Lung microvascular endothelial cell (primary cell): ENCODE data around the gene RFTN2. TPM values are rescaled to one million over a fixed set of nuclear protein-coding genes. Genes with fewer than 3 reads are reported as not detected.
"Not testable (repeated sequence)": the region's sequence is repeated elsewhere in the genome, so short reads cannot be mapped to it uniquely, and the experiment has no call there.

Experiments used
- DNase-seq, 2 donors: peaks; one replicate each; pipeline versions ENCODE4 v3.0.0 to v3.0.0-alpha.2; 2010; ENCODE audit warnings: low read depth in 2 of 2
- total RNA-seq: library from RNA; depleted of rRNA; stranded (reverse); fragments of >200 nt; gene quantifications from 2 replicates; pipeline ENCODE4 v1.2.1, GENCODE V29; 2014

Gene RFTN2, protein sequence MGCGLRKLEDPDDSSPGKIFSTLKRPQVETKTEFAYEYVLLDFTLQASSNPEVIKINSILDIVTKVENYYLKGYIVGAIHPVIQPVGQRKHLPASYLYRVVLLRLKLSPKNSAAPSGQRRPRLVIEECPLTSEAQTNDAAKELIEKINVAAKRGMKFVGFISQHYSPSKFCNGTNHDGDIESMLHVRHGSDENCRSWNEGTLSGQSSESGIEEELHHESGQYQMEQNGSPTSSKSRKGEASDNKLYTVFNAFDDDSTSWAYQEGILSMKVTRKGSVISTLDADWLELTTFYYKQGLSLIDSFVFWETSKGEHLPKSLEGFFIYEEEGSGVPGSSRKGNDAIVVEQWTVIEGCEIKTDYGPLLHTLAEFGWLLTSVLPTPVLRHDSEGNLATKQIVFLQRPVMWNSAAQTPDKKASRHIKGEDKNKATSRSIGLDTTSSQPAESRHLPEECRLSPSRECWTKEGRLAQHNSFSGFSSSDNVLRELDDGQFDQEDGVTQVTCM
- 7.8 and 13.3 TPM in 2 replicates for total RNA-seq

DNA sequence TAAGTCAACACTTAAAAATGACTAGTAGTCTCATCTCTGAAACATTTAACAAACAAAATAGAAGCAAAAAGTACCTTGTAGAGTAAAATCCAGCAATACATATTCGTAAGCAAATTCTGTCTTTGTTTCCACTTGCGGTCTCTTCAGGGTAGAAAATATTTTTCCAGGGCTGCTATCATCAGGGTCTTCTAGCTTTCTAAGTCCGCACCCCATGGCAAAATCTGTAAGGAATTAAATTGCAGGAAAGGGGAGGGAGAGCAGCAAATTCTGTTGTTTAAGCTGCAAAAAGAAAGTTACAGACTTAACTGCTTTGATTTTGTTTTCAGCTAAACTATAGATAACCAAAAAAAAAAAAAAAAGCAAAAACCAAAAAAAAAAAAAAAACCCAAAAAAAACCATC is at the start of gene RFTN2:
RFTN2 (minus strand) TSS at position 342 of the 400 bp plus-strand sequence; CDS start at position 213, 129 bp downstream.
- peak; percentile 35 to 36 for DNase-seq

DNA sequence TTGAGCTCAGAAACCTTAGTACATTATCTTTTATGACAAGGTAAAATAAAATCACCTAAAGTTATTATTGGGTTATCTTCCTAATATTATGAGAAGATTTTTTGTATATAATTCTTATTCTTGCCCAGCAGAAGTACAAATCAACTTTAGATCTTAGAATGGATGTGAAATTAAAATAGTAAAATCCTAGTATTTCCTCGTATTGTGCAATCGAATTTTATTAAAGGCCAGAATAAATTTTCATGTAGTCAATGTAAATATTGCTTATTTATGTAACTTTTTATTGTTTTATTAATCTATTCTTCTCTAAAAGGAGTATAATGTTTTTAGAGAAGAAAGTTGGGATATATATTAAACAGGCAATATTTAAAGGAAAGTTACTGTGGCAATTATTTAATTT is 42.5 kb upstream of the RFTN2 start:
- DNase-seq = no peak

DNA sequence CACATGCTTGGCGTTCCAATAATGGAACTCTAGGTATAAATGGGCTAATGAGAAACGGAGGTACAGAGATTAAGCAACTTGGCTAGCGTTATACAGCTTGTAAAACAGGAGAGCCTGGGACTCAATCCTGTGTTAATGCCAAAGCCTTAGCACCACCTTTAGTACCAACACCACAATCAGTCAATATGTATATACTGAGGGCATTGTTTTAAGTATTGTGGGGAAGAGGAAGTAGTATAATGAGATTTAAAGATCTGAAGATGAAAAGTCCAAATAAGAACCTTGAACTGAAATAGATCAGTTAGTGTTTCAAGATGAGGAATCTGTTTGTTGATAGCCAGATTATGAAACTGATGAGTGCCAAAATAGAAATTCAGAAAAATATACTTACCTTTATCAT is 37.9 kb upstream of the RFTN2 start:
- no peak for DNase-seq

DNA sequence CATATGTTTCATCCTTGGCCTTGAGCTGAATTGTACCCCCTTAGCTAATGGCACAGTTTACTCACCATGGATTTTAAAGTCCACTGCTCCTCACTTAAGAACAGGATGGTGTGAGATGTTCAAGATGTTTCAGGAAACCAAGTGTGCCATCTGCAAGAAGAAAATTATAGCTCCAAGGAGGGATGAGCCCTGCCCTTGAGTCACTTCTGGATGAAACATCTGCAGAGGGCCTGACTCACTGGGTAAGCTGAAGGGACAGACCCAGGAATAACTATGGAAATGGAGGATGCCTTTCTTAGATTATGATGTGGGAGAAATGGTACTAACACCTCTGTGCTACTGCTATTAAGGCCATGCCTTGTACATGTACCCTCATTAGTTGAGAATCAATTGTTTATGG is 36.2 kb upstream of the RFTN2 start:
- no peak for DNase-seq

DNA sequence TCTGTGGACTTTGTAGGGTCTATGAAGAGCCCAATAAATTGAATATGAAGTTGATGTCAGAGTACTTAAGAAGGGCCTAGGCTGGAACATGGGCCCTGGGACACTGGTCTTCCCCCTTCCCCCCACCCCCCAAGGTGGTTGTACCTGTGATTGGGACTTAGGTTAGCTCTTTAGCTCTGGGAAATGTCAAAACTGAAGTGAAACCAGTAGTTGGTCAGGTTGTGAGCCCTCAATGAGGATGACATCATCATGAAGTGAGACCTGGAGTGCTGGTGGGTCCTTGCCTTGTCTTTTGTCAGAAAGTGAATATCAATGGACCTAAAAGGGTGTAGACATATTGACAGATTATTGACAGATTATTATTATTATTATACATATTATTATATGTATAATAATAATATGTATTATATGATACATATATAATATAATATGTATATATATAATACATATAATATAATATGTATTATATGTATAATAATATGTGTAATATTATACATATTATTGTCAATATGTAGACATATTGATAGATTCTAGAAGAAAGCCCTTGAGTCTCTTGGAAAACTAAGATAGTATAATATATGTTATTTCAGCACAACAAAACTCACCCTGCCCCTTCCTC is 35.1 kb upstream of the RFTN2 start:
- DNase-seq = no peak

DNA sequence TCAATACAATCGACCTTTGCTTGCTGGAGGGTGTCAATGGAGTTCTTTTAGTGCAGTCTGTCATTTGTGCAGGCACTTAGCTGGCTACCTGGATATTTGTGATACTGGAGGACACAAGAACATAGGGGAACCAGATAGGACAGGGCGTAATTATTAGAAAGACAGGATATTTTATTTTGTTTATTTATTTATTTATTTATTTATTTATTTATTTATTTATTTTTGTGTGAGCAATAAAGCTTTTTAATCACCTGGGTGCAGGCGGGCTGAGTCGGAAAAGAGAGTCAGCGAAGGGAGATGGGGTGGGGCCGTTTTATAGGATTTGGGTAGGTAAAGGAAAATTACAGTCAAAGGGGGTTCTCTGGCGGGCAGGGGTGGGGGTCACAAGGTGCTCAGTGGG is 33.8 kb upstream of the RFTN2 start:
- not testable (repeated sequence) for DNase-seq

DNA sequence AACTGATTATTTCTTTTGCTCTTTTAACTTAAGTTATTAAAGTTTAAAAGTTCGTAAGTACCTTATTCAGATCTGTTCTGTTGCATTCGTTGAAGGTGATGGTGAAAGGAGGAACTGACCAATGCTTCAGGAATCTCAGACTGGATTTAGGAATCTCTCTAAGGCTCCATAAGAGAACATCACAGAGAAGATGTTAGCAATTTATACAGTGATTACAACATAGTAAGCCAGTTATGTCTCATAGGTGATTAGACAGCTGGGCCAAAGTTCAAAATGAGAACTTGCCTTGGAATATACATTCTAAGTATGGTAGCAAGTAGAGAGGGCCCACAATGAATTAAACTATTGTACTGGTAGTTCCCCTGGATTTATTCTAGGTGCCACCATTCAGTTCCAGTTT is 32.9 kb upstream of the RFTN2 start:
- peak in 1 of 2 donors; percentile 16 for DNase-seq

DNA sequence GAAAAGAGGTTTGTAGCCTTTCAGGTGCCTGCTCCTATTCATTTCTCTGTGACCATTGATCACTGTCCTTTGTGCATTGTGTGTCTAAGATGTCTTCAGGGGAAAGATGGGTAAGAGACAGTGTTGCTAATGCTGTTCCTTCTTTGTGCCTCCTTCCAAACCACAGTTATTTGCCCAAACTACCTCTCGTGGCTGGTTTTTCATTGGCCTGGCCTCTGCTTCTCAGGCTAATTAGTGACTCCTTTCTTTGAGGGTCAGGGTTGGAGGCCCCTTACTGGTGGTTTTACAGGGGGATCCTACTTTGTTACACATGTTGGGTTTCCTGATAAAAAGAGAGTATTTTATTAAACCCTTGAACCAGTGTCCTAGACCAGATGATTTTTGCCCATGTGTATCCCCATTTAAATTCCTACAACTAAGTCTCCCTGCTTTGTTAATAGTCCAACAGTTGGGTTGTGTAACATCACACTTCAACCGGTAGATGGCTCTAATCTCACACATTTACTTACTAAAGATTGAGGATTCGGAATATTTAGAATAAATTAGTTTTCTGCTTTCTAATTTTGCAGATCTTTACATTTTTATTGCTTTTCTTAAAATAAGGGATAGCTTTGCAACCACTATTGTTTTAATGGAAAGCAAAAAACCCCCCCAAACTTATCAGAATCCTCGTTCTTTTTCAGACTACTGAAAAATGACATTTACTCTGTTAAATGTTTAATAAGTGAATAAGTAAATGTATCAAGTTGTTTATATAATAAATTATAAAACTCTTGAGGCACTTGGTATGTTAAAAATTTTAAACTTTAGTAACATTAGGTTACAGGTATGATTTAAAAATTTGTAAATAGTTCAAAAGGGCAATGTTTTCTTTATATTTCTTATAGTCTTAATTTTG is 32.2 kb upstream of the RFTN2 start:
- DNase-seq = peak; percentile 64 to 72

DNA sequence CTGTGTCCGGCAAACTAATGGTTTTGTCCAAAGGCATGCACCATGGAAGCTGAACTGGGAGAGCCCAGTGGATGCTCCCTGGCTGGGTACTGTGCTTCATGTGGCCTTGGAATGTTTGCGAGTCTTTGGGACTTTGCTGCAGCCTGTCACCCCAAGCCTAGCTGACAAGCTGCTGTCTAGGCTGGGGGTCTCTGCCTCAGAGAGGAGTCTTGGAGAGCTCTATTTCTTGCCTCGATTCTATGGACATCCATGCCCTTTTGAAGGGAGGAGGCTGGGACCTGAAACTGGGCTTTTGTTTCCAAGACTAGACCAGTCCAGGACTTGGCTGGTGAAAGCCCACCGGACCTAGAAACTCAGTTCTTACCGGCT is 31.4 kb upstream of the RFTN2 start:
- DNase-seq = no peak

DNA sequence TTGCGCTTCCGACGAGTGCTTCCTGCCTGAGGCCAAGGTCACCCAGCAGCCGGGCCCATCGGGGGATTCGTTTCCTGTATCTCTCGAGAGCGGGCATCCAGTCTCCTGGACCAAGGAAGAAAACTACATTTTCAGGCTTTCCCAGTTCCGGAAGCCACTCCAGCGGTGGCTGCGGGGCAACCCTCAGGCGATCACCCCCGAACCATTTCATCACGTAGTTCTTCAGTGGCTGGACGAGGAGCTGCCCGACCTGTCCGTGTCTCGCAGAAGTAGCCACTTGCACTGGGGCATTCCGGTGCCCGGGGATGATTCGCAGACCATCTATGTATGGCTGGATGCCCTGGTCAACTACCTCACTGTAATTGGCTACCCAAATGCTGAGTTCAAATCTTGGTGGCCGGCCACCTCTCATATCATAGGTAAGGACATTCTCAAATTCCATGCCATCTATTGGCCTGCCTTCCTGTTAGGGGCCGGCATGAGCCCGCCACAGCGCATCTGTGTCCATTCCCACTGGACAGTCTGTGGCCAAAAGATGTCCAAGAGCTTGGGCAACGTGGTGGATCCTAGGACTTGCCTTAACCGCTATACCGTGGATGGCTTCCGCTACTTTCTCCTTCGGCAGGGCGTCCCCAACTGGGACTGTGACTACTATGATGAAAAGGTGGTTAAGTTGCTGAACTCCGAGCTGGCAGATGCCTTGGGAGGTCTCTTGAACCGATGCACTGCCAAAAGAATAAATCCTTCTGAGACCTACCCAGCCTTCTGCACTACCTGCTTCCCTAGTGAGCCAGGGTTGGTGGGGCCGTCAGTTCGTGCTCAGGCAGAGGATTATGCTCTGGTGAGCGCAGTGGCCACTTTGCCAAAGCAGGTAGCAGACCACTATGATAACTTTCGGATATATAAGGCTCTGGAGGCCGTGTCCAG is 30.8 kb upstream of the RFTN2 start:
- peak; percentile 10 to 71 for DNase-seq

DNA sequence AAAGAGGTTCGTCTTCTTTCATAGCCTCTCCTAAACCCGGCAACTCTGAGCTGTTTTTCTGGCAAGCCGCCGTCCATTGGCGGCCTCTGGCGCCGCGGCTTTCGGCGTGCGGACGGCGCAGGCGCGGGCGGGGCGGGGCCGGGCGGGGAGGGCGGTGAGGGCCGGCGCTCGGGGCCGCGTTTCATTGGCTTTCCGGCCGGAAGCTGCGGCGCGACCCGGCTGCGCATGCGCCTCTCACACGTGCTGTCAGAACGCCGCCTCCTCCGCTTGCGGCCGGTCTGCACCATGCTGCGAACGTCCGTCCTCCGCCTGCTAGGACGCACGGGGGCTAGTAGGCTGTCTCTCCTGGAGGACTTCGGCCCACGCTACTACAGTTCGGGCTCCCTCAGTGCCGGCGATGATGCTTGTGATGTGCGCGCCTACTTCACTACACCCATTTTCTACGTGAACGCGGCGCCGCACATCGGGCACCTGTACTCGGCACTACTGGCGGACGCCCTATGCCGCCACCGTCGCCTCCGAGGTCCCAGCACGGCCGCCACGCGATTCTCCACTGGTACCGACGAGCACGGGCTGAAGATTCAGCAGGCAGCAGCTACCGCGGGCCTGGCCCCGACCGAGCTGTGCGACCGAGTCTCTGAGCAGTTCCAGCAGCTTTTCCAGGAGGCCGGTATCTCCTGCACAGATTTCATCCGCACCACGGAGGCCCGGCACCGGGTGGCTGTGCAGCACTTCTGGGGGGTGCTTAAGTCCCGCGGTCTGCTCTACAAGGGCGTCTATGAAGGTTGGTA is 29.9 kb upstream of the RFTN2 start, which contains the start of gene MARS2:
MARS2 (plus strand) TSS at position 249 of the 791 bp plus-strand sequence; CDS start at position 286, 37 bp downstream.
- DNase-seq = peak; percentile 95 to 97

DNA sequence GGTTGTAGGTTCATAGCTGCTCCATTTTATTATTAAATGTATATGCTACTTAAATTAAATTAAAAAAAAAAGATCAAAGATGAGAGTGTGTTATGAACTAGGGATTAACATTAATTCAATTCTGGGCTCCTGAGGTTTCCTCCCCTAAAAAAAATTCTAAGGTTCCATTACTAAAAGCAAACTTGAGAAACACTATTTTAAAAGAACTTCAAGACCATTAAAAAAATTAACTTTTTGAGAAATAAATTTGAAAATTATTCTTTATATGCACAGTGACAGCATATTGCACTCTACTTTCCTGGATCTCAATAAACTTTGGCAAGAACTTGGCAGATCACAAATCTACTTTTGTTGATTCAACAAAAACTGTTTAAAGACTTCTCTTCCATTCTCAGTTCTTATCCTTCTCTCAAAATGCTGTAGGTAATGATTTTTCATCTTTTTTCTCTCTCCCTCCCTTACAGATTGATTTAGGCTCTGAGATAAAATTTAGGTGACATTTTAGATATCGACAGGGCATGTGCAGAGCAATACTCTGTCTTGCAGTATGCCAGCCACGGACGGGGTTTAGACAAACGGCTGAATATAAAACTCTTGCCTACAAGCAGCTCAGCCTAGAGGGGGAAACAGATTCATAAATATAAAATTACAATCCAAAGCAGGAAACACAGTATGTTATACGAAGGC is 29.2 kb upstream of the RFTN2 start:
- no peak for DNase-seq

DNA sequence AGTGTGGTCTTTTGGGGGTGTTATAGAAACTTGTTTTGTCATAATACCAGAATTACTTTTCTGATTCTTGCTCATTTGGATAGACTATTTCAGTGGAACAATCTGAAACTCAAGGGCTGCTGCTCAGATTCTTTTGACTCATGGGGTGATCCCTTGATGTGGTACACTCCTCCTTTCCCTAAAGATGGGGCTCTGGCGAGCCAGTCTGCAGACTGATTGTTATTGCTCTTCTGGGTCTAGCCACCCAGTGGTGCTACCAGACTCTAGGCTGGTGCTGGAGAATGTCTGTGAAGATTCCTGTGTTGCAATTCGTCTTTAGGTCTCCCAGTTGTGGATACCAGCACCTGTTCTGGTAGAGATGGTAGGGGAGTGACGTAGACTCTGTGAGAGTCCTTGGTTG is 25.6 kb upstream of the RFTN2 start:
- DNase-seq = no peak

DNA sequence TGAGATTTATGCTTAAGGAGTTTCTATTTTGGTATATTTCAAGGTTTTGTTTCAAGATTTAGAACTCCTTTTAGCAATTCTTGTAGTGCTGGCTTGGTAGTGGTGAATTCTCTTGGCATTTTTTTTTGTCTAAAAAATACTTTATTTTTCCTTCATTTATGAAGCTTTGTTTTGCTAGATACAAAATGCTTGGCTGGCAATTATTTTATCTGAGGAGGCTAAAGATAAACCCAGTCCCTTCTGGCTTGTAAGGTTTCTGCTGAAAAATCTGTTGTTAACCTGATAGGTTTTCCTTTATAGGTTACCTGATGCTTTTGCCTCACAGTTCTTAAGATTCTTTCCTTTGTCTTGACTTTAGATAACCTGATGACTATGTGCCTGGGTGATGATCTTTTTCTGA is 24.3 kb upstream of the RFTN2 start:
- DNase-seq = not testable (repeated sequence)

DNA sequence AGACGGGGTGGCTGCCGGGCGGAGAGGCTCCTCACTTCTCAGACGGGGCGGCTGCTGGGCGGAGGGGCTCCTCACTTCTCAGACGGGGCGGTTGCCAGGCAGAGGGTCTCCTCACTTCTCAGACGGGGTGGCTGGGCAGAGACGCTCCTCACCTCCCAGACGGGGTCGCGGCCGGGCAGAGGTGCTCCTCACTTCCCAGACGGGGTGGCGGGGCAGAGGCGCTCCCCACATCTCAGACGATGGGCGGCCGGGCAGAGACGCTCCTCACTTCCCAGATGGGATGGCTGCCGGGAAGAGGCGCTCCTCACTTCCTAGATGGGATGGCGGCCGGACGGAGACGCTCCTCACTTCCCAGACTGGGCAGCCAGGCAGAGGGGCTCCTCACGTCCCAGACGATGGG is 21.2 kb upstream of the RFTN2 start:
- DNase-seq = not testable (repeated sequence)

DNA sequence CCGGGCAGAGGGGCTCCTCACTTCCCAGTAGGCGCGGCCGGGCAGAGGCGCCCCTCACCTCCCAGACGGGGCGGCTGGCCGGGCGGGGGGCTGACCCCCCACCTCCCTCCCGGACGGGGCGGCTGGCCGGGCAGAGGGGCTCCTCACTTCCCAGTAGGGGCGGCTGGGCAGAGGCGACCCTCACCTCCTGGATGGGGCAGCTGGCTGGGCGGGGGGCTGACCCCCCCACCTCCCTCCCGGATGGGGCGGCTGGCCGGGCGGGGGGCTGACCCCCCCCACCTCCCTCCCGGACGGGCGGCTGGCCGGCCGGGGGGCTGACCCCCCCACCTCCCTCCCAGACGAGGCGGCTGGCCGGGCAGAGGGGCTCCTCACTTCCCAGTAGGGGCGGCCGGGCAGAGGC is 20.6 kb upstream of the RFTN2 start:
- not testable (repeated sequence) for DNase-seq

DNA sequence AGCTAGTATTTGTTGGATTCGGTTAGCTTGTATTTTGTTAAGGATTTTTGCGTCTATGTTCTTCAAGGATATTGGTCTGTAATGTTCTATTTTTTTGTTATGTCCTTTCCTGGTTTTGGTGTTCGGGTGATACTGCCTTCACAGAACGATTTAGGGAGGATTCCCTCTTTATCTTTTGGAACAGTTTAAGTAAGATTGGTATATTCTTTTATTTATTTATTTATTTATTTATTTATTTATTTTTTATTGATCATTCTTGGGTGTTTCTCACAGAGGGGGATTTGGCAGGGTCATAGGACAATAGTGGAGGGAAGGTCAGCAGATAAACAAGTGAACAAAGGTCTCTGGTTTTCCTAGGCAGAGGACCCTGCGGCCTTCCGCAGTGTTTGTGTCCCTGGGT is 19.8 kb upstream of the RFTN2 start:
- DNase-seq = not testable (repeated sequence)

DNA sequence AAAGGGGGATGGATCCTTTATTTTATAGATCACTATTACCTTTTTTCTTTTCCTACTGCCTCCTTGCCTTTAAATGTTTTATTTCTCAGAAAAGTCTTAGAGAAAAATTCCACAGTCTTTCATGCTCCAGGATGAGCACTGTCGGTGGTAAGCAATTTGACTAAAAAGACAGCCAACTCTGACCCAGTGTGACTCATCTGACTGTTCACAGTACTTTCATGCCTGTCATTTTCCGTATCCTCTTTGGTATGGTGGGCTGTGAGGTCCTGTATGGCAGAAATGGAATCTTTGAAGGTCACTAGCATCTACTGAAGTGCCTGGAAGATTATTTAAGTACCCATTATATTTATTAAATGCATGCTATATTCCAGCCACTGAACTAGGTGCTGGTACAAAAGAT is 2.1 kb upstream of the RFTN2 start:
- peak; percentile 61 to 69 for DNase-seq

DNA sequence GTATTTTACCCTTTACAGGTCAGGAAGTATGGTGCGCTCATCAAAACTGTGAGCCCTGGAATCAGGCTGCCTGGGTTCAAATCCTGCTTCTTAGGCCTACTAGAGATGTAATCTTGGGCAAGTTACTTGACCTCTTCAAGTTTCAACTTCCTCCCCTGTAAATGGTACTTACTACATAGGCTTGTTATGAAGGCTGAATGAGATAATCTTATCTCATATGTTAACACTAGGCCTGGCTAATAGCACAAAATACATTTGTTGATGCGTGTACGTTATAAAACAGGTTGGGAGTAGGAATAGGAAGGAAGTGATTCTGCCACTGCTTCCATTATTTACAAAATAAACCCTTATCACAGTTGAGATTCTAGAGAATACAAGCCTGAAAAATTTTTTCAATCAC is 1.7 kb upstream of the RFTN2 start:
- peak in 1 of 2 donors; percentile 36 for DNase-seq
